H1 (cell line): ENCODE results near the gene TSNAXIP1. TPM values are rescaled to one million over a fixed set of nuclear protein-coding genes. Genes with fewer than 3 reads are reported as not detected.

Experiments used
- CTCF ChIA-PET: fragments of 300-600 bp; sonication (Branson Sonifier 250); formaldehyde crosslinking; loops from one replicate; lab custom pipeline; 2021; ENCODE audit not compliant: partially characterized antibody; lab: Charles Lee
- POLR2A ChIA-PET: fragments of 300-600 bp; sonication (Branson Sonifier 250); formaldehyde crosslinking; loops from one replicate; lab custom pipeline; 2021; ENCODE audit warnings: inconsistent platforms; ENCODE audit not compliant: partially characterized antibody; lab: Charles Lee
- DNase-seq, 2 experiments: peaks; one replicate each; pipeline versions ENCODE4 v3.0.0 to v3.0.0-alpha.2; 2010 to 2022; ENCODE audit warnings: low spot score in 2 of 2, low read depth in 1 of 2, mixed read lengths in 1 of 2
- FAIRE-seq: peaks from 2 replicates; lab custom pipeline; 2011; peaks lifted over from hg19 to GRCh38; lab: Jason Lieb, UNC
- H2AFZ ChIP-seq: 2 replicates; pipeline ENCODE4 v1.8.1; 2012; ENCODE audit warnings: low read length, inconsistent platforms
- H2AK5ac ChIP-seq: 2 replicates; pipeline ENCODE4 v1.6.1; 2013; ENCODE audit warnings: low read depth, low read length
- H2BK120ac ChIP-seq: replicated peaks from 2 replicates; pipeline ENCODE3; 2013; ENCODE audit warnings: low read depth, low read length, inconsistent platforms
- H2BK12ac ChIP-seq: 2 replicates; pipeline ENCODE4 v1.6.1; 2013; ENCODE audit warnings: low read depth, low read length
- H2BK15ac ChIP-seq: 2 replicates; pipeline ENCODE4 v1.6.1; 2013; ENCODE audit warnings: low read length
- H2BK20ac ChIP-seq: 2 replicates; pipeline ENCODE4 v1.6.1; 2013; ENCODE audit warnings: low read length
- H2BK5ac ChIP-seq: 2 replicates; pipeline ENCODE4 v1.6.1; 2013; ENCODE audit warnings: low read depth, low read length
- H3K14ac ChIP-seq: 2 replicates; pipeline ENCODE4 v1.6.1; 2013; ENCODE audit warnings: inconsistent platforms; ENCODE audit not compliant: insufficient read length
- H3K18ac ChIP-seq: 2 replicates; pipeline ENCODE4 v1.6.1; 2013; ENCODE audit warnings: low read length; ENCODE audit errors: extremely low read depth
- H3K23ac ChIP-seq: 2 replicates; pipeline ENCODE4 v1.6.1; 2013; ENCODE audit warnings: inconsistent platforms; ENCODE audit not compliant: insufficient read length
- H3K23me2 ChIP-seq: 2 replicates; pipeline ENCODE4 v1.6.1; 2013; ENCODE audit warnings: low read depth, low read length
- H3K27ac ChIP-seq: 2 replicates; pipeline ENCODE4 v1.6.1; 2011; ENCODE audit warnings: low read depth, low read length, inconsistent platforms
- H3K27me3 ChIP-seq, 4 experiments: replicated peaks in 1 of 4; 1 replicate in 1 of 4; 2 replicates in 3 of 4; pipeline versions ENCODE4 v1.6.1 to v1.8.1; 2011 to 2013; ENCODE audit warnings: low read length in 3 of 4, mild to moderate bottlenecking in 3 of 4, inconsistent platforms in 2 of 4, mixed read lengths in 2 of 4, moderate library complexity in 1 of 4; ENCODE audit not compliant: control insufficient read depth in 3 of 4, insufficient read depth in 3 of 4; ENCODE audit errors: extremely low read depth in 1 of 4
- H3K36me3 ChIP-seq, 4 experiments: 2 replicates each; pipeline versions ENCODE4 v1.6.1 to v1.8.1; 2011 to 2013; ENCODE audit warnings: mild to moderate bottlenecking in 4 of 4, low read length in 3 of 4, moderate library complexity in 2 of 4, control low read depth in 1 of 4, inconsistent platforms in 1 of 4; ENCODE audit not compliant: insufficient read depth in 4 of 4, control insufficient read depth in 2 of 4
- H3K4ac ChIP-seq: replicated peaks from 2 replicates; pipeline ENCODE3; 2013; ENCODE audit warnings: low read length, low read depth, mixed read lengths, inconsistent platforms; ENCODE audit not compliant: insufficient read length
- H3K4me1 ChIP-seq, 4 experiments: replicated peaks in 1 of 4; 1 replicate in 1 of 4; 2 replicates in 3 of 4; pipeline versions ENCODE4 v1.6.1 to v1.8.1; 2011 to 2013; ENCODE audit warnings: low read length in 3 of 4, inconsistent platforms in 2 of 4, mixed read lengths in 1 of 4; ENCODE audit not compliant: insufficient read depth in 4 of 4, control insufficient read depth in 3 of 4
- H3K4me2 ChIP-seq, 2 experiments: 2 replicates each; pipeline versions ENCODE4 v1.6.1 to v1.8.1; 2011 to 2013; ENCODE audit warnings: low read depth in 2 of 2, low read length in 2 of 2, control low read depth in 1 of 2, inconsistent platforms in 1 of 2, mild to moderate bottlenecking in 1 of 2; ENCODE audit not compliant: insufficient read depth in 1 of 2
- H3K4me3 ChIP-seq, 4 experiments: fragments of 200-600, 300-600 bp in 1 of 4; sonication (generic), shearing (Covaris generic), sonication (Bioruptor Twin) in 1 of 4; 2 replicates each; pipeline versions ENCODE4 v1.5.1 to v1.8.1; 2011 to 2016; ENCODE audit warnings: low read length in 4 of 4, low read depth in 3 of 4, control low read depth in 2 of 4, inconsistent platforms in 2 of 4, mild to moderate bottlenecking in 2 of 4, mixed read lengths in 1 of 4, moderate library complexity in 1 of 4; ENCODE audit not compliant: insufficient read depth in 2 of 4; ENCODE audit errors: extremely low read depth in 1 of 4
- H3K56ac ChIP-seq: replicated peaks from 2 replicates; pipeline ENCODE3; 2013; ENCODE audit warnings: low read depth, mild to moderate bottlenecking, mixed read lengths, low read length, inconsistent platforms; ENCODE audit not compliant: insufficient read length
- H3K79me1 ChIP-seq: 2 replicates; pipeline ENCODE4 v1.6.1; 2013; ENCODE audit warnings: low read depth, low read length, control low read depth
- H3K79me2 ChIP-seq, 2 experiments: 2 replicates each; pipeline versions ENCODE4 v1.6.1 to v1.8.1; 2012 to 2013; ENCODE audit warnings: low read length in 2 of 2, mild to moderate bottlenecking in 2 of 2, inconsistent platforms in 1 of 2; ENCODE audit not compliant: insufficient read depth in 2 of 2, control insufficient read depth in 1 of 2
- H3K9ac ChIP-seq, 4 experiments: replicated peaks in 1 of 4; 1 replicate in 1 of 4; 2 replicates in 3 of 4; pipeline versions ENCODE4 v1.6.1 to v1.8.1; 2011 to 2013; ENCODE audit warnings: low read depth in 3 of 4, low read length in 3 of 4, control low read depth in 2 of 4, mild to moderate bottlenecking in 2 of 4, moderate library complexity in 2 of 4, inconsistent platforms in 1 of 4; ENCODE audit errors: extremely low read depth in 1 of 4
- H3K9me3 ChIP-seq, 2 experiments: 2 replicates each; pipeline versions ENCODE4 v1.6.1 to v1.8.1; 2012 to 2013; ENCODE audit warnings: mild to moderate bottlenecking in 2 of 2, moderate library complexity in 2 of 2, control low read depth in 1 of 2, inconsistent platforms in 1 of 2, low read depth in 1 of 2, low read length in 1 of 2, mixed read lengths in 1 of 2; ENCODE audit not compliant: insufficient read depth in 2 of 2
- H4K20me1 ChIP-seq, 2 experiments: replicated peaks in 1 of 2; 2 replicates each; pipeline versions ENCODE3 to v1.8.1; 2011 to 2013; ENCODE audit warnings: inconsistent platforms in 2 of 2, low read length in 2 of 2, mild to moderate bottlenecking in 1 of 2; ENCODE audit not compliant: insufficient read depth in 2 of 2, control insufficient read depth in 1 of 2
- H4K5ac ChIP-seq: 2 replicates; pipeline ENCODE4 v1.6.1; 2013; ENCODE audit warnings: low read length, low read depth, mixed read lengths, inconsistent platforms; ENCODE audit not compliant: insufficient read length
- H4K8ac ChIP-seq: 2 replicates; pipeline ENCODE4 v1.8.0; 2013; ENCODE audit warnings: mild to moderate bottlenecking, moderate library complexity, low read length, inconsistent platforms; ENCODE audit not compliant: insufficient read depth; ENCODE audit errors: extremely low read depth
- H4K91ac ChIP-seq: replicated peaks from 2 replicates; pipeline ENCODE3; 2013; ENCODE audit warnings: low read length, mixed read lengths, inconsistent platforms; ENCODE audit not compliant: insufficient read length
- ATF3 ChIP-seq: IDR thresholded peaks from 2 replicates; pipeline ENCODE4 v1.6.1; 2011; ENCODE audit warnings: low read depth, mild to moderate bottlenecking, low read length; ENCODE audit not compliant: insufficient read depth
- CBX5 ChIP-seq: fragments of 300-800, 300-1000 bp; sonication (generic); IDR thresholded peaks from 2 replicates; pipeline ENCODE4 v1.7.1; 2016; ENCODE audit warnings: antibody characterized with exemption, low read length, low read depth
- CEBPB ChIP-seq: IDR thresholded peaks from 2 replicates; pipeline ENCODE4 v1.6.1; 2012; ENCODE audit warnings: low read depth, low read length
- FOSL1 ChIP-seq: IDR thresholded peaks from 2 replicates; pipeline ENCODE4 v1.6.1; 2011; ENCODE audit warnings: mild to moderate bottlenecking, low read depth, low read length, moderate library complexity; ENCODE audit not compliant: insufficient read depth
- KDM1A ChIP-seq: fragments of 200-600, 300-600 bp; sonication (generic); IDR thresholded peaks from 2 replicates; pipeline ENCODE4 v1.7.1; 2016; ENCODE audit warnings: mild to moderate bottlenecking, low read length, borderline replicate concordance
- KDM5A ChIP-seq: fragments of 200-600 bp; IDR thresholded peaks from 2 replicates; pipeline ENCODE4 v1.7.1; 2012; ENCODE audit warnings: mild to moderate bottlenecking, low read length, inconsistent platforms, mixed read lengths
- POLR2AphosphoS5 ChIP-seq: IDR thresholded peaks from 2 replicates; pipeline ENCODE4 v1.6.1; 2011; ENCODE audit warnings: low read depth, low read length
- RXRA ChIP-seq: IDR thresholded peaks from 2 replicates; pipeline ENCODE4 v1.6.1; 2011; ENCODE audit warnings: low read depth, mild to moderate bottlenecking, low read length, moderate library complexity; ENCODE audit not compliant: insufficient read depth
- SP2 ChIP-seq: IDR thresholded peaks from 2 replicates; pipeline ENCODE4 v1.6.1; 2012; ENCODE audit warnings: mild to moderate bottlenecking, low read length, inconsistent platforms
- SRF ChIP-seq: IDR thresholded peaks from 2 replicates; pipeline ENCODE4 v1.6.1; 2011; ENCODE audit warnings: mild to moderate bottlenecking, low read depth, low read length, moderate library complexity
- TAF1 ChIP-seq: IDR thresholded peaks from 2 replicates; pipeline ENCODE4 v1.6.1; 2011; ENCODE audit warnings: mild to moderate bottlenecking, low read depth, low read length
- TAF7 ChIP-seq: optimal IDR thresholded peaks from 2 replicates; pipeline ENCODE3; 2011; ENCODE audit warnings: low read depth, mild to moderate bottlenecking, inconsistent platforms, low read length, moderate library complexity, borderline replicate concordance
- TCF12 ChIP-seq: IDR thresholded peaks from 2 replicates; pipeline ENCODE4 v1.6.1; 2011; ENCODE audit warnings: low read depth, mild to moderate bottlenecking, low read length
- WGBS, 2 experiments: shearing (Covaris generic) in 1 of 2; methylation state at CpG; one replicate each; pipeline versions ENCODE4 v1.1.6 to v1.1.7; 2013 to 2015; ENCODE audit warnings: low lambda C conversion rate in 2 of 2, mixed read lengths in 2 of 2, inconsistent platforms in 1 of 2, low coverage in 1 of 2, missing lambda C conversion rate in 1 of 2; ENCODE audit not compliant: insufficient replicate concordance in 2 of 2, insufficient coverage in 1 of 2, insufficient read length in 1 of 2; ENCODE audit errors: extremely low coverage in 1 of 2, missing lambda C conversion rate in 1 of 2; 5-methylcytosine and 5-hydroxymethylcytosine counted together
- polyA plus RNA-seq, 7 experiments: library from polyadenylated mRNA; depleted of rRNA in 3 of 7; stranded (reverse) in 5 of 7; unstranded in 2 of 7; fragments of >200 nt in 5 of 7; fragments of 200-250 nt in 2 of 7; gene quantifications; 1 replicate in 5 of 7; 2 replicates in 1 of 7; 4 replicates in 1 of 7; pipeline versions ENCODE4 v1.2.1 to v1.2.3, GENCODE V29; 2011 to 2013; ENCODE audit warnings: missing spikeins in 2 of 7, mixed read lengths in 2 of 7
- total RNA-seq: library from RNA; stranded (reverse); fragmentation: NEBNext Ultra II Directional; extraction: Animal tissue kit (Norgen Biotek cat#: 25700); gene quantifications from 2 replicates; pipeline ENCODE4 v1.2.1, GENCODE V29; 2021

TSNAXIP1 gene
- total and polyA plus RNA-seq, 2 of the 8 experiments (the other 6 are each of a cell fraction or from before 2014, with no cell fraction given), result 0.37 to 0.94 TPM

GRCh38 chr16:67767953-67768352 lies 38.7 kb upstream of the TSNAXIP1 start:
- Histone ChIP-seq H3K23me2 (no peaks in the 10 kb centered on the region), H2BK15ac (no peak overlapping the region), H2BK20ac (no peak overlapping the region), H2AK5ac (no peak overlapping the region), H3K18ac (no peak overlapping the region), H3K27ac (no peak overlapping the region), H2BK120ac (no peak overlapping the region), H3K56ac (no peak overlapping the region), H4K5ac (no peak overlapping the region), H2BK5ac (no peak overlapping the region), H3K4me1 (no peaks in the 10 kb centered on the region), H4K8ac (no peak overlapping the region), H3K4me2 (no peak overlapping the region), H3K79me2 (no peaks in the 10 kb centered on the region), H3K79me1 (peaks cover 4% of the 10 kb centered on the region; the same call in 1 of the 2 replicates), H3K23ac (no peak overlapping the region), H2AFZ (no peak overlapping the region), H3K36me3 (no peaks in the 10 kb centered on the region), H3K4ac (no peak overlapping the region), H3K14ac (no peak overlapping the region), H3K27me3 (no peaks in the 10 kb centered on the region), H3K9me3 (no peaks in the 10 kb centered on the region), H4K20me1 (peaks cover 0 to 7% of the 10 kb centered on the region in 2 experiments), H4K91ac (no peak overlapping the region), H2BK12ac (no peak overlapping the region), H3K9ac (no peak overlapping the region), H3K4me3 (no peak overlapping the region)
- DNase-seq, result no peak
- ChIA-PET CTCF (interaction anchor here (0.5 to 1.8 kb wide), 9 partner anchors 10 to 347 kb away, joined by 3 to 6 read pairs (median 3); no protein-coding TSS in a partner anchor), POLR2A (no interaction called here)
- TF ChIP-seq FOSL1 (no peak), TAF7 (no peak), CBX5 (no peak), KDM5A (no peak), KDM1A (no peak), CEBPB (no peak), POLR2AphosphoS5 (no peak), SP2 (no peak), RXRA (no peak), ATF3 (no peak), TCF12 (no peak), TAF1 (no peak), SRF (no peak)
- WGBS, 2 experiments, result 91% methylated on average over 5 of the region's 7 CpGs; no CpG with 5 or more reads in 1 of the 2 experiments
- no peak for FAIRE-seq
